ELF-1 (cell line): ENCODE results near the gene KIF16B.

Experiments
- DNase-seq: peaks from one replicate; pipeline ENCODE4 v3.0.0-alpha.2; 2016; ENCODE audit warnings: low read depth, low spot score

Gene KIF16B

DNA sequence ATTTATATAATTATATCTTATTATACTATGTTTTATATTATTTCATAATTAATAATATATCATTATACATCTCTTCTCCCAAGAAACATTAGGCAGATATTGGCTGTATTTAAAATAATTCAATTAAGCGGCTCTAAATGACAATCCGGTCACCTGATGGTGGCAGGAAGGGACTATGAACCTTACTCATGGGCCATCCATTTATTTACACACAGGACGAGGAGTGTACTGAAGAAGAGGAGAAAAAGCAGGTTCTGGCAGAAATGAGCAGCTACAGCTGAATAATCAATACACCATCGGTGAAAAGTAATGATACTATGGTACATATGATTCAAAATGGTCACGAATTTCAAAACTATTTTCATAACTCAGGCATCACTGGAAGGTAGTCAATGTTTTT is 277.7 kb downstream of the KIF16B start:
- DNase-seq: no peak

DNA sequence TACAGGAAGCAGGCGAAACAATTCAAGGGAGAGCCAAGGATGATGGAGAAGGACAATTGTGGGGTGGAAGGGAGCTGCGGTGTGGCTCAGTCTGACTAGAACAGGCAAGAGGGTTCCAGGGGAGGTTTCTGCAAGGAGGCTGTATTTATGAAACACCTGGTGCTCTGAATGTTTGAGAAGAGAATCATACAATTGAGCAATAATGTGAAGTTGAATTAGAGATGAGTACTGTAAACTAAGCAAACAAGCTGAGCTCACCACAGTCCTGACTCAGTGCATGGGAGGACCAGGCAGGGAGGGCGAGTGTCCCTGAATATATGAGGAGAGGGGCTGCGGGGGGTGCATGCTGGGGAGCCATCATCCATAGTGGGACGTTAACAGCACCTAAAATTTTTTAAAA is 279.7 kb downstream of the KIF16B start:
- DNase-seq: no peak

DNA sequence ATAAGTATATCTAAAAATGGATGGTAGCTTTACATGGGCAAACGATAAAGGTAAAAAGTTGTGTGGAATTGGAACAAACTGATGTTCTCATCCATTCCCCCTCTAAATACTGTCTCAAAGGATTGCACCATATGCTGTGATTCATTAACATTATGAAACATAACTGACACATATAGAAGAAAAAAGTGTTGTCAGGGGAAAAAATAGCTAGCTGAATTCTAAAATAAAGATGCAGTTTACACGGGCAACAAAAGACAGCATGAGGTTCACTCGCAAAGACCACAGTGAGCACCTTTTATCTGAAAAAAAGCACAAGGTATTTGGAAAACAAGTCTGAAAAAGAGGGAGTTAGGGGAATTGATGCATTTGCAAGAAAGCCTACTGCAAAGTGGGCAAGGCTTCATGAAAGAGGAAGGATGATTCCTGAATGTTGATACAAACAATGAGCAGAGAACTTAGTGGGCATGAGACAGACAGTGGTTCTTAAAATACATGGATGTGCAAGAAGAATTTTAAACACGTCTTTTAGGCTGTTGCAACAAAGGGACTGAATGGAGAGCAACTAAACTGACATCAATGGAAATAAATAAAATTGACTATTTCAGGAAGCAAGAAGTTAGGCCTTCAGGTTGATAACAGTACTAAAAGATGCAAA is 280.9 kb downstream of the KIF16B start:
- no peak for DNase-seq

DNA sequence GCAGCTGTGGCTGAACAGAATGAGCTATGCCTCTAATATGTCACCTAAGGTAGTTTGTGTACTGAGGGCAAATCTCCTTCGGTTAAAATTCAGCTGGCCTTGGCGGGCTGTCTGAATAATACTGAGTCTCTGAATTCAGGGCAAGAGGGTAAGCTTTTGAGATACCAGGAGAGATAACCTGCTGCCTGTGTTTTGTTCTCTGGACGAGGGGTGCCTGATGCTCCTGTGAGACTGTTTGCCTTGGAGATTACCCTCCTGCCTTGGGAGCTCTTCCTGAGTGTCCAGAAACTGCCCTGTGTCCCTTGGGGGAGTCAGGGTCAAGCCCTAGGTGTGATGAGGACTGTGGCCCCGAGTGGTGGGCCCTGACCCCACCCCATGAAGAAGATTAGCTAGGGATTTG is 282.9 kb downstream of the KIF16B start:
- DNase-seq: no peak

DNA sequence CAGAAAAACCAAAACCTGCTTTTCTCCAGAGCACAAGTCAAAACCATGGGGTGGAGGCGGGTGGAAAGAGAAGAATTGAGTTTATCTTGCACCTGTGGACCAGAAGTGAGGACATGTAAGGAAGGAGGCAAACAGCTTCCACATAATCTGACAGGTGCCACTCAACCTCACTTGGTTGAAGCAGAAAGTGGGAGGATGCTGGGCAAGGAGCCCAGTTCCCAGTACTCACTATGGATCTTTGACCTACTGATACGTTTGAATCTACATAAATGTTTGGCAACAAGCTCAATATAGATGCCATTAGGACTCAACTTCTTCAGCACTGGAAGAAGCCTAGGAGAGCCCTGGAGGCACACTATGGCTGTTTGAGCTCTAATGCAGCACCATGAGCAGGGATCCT is 285.5 kb downstream of the KIF16B start:
- DNase-seq: no peak

DNA sequence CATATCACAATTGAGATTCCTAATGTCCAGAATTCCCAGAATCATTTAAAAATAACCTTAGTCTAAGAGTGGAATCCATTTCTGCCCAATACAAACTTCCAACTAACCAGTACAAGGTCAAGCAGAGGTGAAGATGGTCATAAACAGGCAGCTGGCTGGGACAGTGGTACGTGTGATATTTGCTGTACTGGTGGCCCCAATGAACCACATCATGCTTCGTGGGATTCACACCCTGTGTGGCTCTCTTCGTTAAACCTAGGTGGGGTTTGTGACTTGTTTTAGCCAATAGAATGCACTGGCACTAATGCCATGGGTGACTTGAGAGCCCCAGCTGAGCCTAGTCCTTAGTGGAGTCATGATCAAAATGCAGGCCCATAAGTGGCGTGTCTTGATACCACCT is 286.6 kb downstream of the KIF16B start:
- DNase-seq: no peak

DNA sequence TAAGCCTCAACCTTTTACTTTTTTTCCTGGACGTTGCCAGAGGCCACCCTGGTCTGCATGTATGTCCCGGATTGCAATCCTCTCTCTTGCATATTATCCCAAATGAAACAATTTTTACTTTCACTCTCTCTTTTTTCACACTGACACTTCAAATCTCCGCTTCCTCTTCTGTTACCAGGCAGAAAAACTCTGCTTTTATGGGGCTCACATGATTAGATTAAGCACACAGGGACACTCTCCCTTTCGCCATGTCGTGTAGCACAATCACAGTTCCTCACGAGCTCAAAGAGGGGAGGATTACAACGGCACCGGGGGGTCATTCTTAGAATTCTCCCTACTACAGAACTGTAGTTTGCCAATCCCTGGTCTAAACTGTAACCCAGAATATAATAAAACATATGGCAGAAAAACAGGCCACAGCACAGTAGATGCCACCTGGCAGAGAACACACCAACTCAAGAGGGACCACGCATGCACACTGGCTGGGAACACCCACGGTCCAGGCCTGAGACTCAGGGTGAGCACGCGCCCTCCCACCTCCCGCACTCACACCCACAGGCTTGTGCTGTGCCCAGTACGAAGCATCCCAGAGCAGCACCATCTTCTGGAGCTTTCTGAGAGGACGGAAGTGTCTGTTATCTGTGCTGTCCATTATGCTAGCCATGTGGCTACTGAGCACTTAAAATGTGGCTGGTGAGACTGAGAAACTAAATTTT is 288.7 kb downstream of the KIF16B start:
- no peak for DNase-seq

DNA sequence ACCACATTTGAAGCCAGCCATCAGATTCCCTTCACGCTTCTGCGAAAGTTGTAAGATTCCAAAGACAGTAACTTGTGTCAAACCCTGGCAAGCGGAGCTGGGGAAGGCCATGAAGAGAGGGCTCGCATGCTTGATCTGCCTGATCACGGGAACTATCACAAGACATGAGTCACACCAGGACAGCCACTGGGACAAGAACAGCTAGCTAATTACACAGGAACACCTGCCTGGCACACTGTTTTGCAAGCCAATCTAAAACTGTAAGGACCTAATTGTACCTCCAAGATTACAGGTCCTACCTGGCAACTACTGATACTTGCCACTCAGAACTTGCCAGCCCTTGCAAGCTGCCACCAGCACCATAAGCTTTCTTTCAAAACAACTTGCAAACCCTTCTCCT is 289.3 kb downstream of the KIF16B start:
- no peak for DNase-seq

DNA sequence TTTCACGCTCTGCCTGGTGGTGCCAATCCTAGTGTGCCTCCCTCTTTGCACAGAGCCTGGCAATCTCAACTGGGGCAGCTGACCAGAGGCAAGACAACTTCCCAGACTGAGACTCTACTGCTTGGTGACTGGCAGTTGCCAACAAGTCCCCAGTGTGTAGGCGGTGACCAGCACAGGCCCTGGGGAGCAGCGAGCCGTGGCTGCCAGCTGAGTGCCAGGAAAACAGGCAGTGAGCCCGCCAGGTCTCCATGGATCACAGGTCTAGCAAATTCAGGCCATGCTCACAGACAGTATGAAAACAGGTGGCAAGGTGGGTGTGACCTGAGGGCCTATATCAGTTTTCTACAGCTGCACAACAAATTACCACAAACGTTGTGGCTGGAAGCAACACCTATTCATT is 289.9 kb downstream of the KIF16B start:
- no peak for DNase-seq

DNA sequence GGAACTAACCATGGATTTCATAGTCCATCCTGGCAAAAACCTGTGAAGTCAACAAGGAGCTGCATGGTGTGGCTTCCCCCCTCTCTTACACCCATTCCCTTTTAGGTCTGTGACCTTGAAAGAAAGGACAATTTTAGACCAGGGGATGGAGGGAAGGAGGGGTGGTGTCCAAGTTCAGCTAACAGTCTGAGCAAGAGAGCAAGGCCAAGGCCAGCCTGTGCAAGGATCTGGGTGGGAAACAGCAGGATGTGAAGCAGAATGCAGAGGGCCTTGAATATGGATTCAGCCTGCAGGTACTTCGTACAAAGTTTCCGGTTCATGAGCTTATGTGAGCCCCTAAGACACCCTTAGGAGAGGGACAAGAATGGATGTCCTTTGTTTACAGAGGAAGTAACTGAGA is 293.0 kb downstream of the KIF16B start:
- DNase-seq: no peak

DNA sequence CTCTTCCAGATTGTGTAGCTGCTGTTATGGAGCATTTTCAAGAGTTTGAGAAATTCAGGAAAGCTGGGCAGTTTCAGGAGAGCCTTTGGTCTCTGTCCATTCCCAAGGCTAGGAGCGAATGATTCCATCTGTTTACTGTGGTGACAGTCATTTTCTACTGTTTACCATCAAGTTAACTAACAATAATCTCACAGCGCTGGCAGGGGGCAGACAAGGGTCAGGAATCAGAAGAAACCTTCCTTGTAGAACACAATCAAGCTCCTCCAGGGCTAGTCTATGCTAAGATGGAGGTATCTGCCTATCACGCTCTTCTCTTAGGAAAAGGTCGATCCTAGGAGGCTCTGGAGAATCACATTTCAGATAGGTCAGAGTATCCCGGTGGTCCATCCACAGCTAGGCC is 293.9 kb downstream of the KIF16B start:
- peak; percentile 23 for DNase-seq

DNA sequence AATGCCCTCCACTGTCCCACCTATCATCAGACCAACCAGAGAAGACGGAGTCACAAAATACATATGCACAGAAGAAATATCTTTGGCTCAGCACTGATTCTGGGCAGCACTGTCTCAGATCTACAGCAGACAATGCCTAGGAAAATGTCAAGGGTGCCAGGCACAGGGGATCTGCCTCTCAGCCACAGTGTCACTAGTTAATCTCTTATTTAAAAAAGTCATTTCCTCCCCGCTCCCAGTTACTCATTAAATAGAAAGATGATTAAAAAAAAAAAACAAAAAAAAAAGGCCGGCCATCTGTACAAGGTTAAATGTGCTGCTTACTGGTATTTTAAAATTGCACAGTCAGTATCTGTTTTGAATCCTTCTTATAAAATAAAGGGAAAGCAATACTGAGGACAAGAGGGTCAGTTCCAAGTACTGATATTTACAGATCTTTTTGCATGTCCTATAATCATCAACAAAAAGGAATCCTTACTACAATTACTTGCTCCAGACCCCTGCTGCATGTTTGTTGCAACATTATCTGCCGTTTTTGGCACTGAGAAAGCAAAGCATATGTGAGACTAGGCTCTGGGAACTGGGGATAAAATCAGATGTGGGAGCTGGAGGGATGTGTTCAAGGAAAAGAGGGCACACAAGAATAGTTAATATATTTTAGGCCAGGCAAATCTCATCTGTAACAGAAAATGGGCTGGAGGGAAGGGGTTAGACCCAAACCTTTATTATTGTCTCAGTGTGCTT is 299.3 kb downstream of the KIF16B start:
- no peak for DNase-seq

DNA sequence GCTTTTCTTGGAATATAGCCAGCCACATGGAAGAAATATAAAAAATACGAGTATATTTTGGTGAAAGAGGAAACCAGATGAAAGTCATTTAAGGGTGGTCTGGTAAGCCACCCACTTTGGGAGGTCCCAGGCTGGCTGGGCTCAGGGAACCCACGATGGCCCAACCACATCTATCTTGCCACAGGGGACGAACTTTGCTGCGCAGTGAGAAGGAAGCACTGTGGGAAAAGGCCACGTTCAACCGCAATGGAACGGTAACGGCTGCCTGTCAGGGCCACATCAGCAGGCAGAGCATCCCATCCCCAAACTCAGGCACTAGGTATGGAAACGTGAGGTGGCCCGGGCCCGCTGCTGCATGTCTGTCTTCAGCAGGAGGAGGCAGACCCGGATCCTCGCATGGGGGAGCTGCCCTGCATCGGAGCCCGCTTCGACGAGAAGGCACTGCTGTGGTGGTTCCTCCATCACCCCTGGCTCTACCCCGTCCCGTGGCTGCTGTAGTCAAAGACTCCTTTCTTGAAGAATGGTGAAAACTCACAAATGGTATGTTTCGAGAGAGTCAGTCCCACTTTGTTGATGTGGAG is 300.4 kb downstream of the KIF16B start:
- no peak for DNase-seq

DNA sequence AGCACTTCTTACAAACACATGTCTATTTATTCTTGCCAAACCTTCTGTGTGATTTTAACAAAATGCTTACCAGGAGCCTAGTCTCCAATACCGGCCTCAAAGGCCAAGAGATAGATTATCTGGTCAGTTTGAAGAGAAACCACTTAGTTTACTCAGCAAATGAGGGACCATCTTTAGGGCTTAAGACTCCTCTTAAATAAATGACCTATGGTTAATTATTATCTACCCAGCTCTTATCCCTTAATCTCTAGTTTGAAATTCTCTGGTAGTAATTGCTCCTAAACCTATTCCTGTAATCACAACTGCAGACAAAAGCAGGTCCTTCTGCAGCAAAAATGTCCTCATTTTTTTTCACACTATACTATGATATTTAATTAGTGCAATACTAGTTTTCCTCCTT is 301.8 kb downstream of the KIF16B start:
- no peak for DNase-seq

DNA sequence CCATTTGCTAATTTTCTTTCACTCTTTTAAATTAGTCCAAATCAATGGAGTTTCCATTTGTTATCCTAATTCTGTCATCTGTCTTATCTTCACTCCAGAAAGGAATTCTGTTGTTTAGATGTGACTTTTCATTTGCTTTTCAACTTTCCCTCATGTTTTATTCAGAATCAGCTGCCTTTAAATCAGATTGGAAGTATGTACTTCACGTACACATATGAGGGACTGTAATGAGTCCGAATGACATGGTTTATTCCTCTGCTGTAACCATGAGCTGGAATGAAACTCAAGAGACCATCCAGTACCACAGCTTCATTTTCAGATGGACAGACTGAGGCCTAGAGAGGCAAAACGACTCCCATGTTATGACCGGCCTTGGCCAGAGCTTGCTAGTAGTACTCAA is 302.3 kb downstream of the KIF16B start:
- no peak for DNase-seq

DNA sequence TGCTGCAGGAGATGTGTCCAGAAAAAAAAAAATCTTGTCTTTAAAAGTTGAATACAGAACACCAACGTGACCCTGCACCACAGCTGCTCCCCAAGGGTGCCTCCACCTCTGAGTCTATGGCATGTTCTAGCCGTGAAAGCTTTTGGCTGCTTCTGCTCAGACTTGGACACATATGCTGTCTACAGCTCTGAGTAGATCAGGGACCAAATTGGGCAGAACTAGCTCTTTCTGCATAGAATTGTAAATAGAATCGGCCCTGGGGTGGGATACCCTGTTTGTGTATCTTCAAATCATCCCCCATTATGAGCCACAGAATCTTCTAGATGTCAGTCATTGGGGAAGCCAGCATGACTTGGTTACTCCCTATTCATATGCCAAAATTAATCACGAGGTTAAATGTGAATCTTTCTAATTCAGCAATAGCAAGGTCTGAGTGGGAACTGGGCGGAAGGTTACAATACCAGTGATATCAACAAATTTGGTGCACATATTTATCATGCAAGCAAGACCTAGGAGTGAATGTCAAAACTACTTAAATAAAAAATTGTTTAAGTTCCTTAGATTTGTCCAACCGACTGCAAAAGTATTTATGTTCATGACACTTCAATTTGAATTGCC is 302.8 kb downstream of the KIF16B start:
- no peak for DNase-seq

DNA sequence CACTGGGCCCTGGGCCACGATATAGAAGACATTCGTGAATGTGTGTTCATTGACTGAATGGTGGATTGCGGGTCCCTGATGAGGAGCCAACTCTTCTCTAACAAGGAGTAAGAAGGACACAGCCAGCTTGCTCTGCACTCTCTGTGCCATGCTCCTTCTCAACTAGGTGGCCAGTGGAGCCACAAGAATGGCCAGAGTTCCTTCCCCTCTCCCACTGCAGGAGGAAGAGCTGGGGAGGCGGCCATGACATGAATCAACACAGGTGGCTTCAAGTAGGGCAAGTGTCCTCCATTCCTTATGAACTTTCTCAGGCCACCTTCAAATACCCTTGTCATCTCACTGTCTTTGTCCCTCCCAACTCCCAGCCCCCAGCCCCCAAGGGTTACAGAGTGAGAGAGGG is 305.7 kb downstream of the KIF16B start:
- no peak for DNase-seq

DNA sequence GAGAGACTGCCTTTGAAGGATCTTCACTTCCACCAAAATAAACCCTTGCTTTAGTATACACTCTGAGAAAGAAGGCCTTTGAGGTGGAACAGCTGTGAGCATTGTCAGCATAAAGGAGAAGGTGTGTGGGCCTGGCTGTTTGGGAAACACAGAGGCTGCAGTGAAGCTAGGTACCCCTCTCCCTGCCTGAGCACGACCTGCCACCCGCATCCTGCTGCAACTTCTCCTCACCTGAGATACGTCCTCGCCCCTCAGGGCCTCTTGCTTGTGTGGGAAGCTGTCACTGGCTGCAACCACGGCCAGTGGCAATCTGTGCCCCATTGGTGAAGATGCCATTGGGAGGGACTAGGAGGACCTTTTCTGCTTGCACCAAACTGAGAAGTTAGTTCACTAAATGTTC is 307.9 kb downstream of the KIF16B start:
- no peak for DNase-seq

DNA sequence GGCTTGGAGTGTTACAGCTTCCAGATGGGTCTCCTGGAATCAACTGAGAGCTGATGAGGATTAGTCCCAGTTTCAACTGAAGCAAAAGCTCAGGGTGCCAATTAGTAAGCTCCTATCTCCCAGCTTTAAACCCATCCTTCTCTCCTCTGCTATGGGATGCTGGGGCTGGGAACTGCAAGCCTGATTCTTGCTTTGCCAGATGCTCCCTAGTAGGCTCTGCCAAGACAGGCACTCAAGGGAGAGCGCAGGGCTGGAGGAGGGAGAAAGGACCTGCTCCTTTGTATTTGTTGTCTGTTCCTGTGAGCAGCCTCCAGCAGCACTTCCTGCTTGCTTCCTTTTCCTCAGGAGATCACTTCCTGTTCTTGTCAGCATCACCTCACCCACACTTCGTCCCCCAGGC is 309.7 kb downstream of the KIF16B start:
- no peak for DNase-seq

DNA sequence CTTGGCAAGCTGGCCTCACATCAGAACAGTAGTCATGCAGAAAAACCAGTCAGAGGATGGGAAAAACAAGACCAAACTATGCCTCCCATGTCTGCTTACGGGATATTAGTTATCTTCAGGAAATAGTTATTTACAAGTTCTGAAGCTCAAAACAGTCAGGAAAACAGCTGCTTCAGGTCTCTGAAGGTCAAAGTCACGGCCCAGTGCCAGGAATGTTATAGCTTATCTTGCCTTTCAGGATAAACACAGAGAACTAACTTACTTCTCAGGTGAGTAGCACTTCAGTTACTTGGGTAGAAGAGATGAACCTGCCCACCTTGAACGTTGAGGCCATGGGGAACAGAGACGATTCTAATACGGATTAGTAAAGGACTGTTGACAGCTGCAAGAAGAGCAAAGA is 310.7 kb downstream of the KIF16B start:
- DNase-seq: no peak

DNA sequence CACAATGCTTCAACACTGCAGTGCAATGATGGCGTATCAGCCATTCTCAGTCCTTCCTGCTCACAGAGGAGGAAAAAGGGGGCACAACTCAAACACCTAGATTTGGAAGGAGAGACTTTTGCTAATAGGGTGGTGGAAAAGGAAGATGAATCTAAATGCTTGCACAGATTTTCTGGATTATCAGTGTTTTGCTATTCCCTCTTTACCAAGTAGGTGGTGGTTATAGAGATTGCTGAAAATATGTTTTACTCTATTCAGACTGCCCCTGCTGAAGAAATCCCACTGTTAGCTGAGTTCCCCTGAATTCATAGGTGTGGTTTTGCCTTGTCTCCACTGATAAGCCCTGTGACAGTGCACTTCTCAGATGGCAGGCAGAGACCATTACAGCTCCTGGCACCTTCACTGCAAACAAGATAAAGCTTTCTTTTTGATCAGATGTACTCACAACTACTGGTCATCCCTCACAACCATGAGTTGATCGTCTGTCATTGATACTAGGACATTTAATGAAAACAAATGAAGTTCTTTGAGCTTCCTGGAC is 311.4 kb downstream of the KIF16B start:
- DNase-seq: no peak

DNA sequence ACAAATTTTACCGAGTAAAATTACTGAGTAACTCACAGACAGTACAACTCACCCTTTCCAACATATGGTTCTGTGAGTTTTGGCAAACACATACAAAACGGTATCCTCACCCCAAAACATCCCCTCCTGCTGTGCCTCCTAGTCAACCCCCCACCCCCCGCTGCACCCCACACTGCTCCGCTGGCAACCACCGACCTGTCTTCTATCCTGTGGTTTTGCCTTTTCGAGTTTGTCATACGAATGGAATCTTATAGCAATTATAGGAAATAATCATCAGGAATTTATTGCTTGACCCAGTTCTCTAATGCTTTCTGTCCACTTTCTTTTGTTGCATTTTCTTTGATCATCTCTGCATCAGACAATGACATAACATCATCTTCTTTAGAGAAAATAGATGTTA is 312.3 kb downstream of the KIF16B start:
- DNase-seq: no peak
